Measurements from ENCODE around the gene TTLL11.

Gene TTLL11

DNA sequence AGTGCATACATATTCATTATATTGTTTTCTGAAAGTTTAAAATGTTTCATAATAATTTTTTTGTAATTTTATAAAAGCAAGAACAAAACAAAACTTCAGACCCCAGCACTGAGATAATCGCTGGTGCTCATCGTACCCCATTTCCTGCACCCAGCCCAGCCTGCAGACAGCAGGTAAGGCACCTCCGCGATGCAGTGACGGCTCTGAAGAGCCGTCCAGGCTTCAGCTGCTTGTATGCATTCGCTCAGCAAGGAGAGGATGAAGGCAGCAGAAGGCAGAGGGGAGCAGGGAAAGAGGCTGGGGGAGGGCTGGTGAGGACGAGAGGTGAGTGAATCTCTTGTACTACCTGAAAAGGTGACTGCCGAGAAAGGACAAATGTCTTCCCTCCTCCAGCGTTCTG is 153.5 kb downstream of the TTLL11 start:
- Histone ChIP-seq H3K4me2 (ENCODE audit: low read length) (no peak overlapping the region), H3K9ac (no peak overlapping the region), H3K27me3 (ENCODE audit: control insufficient read depth, insufficient read depth, low read length) (no peaks in the 10 kb centered on the region), H3K79me2 (no peaks in the 10 kb centered on the region), H3K27ac (no peak overlapping the region), H3K4me3 (ENCODE audit: low read depth, low read length) (no peak overlapping the region), H3K9me3 (ENCODE audit: control insufficient read depth, low read length) (no peaks in the 10 kb centered on the region), H2AFZ (no peak overlapping the region), H3K4me1 (peaks cover 3% of the 10 kb centered on the region), H3K36me3 (ENCODE audit: control insufficient read depth, insufficient read depth, low read length) (no peaks in the 10 kb centered on the region)
- TF ChIP-seq, protein P1, sequence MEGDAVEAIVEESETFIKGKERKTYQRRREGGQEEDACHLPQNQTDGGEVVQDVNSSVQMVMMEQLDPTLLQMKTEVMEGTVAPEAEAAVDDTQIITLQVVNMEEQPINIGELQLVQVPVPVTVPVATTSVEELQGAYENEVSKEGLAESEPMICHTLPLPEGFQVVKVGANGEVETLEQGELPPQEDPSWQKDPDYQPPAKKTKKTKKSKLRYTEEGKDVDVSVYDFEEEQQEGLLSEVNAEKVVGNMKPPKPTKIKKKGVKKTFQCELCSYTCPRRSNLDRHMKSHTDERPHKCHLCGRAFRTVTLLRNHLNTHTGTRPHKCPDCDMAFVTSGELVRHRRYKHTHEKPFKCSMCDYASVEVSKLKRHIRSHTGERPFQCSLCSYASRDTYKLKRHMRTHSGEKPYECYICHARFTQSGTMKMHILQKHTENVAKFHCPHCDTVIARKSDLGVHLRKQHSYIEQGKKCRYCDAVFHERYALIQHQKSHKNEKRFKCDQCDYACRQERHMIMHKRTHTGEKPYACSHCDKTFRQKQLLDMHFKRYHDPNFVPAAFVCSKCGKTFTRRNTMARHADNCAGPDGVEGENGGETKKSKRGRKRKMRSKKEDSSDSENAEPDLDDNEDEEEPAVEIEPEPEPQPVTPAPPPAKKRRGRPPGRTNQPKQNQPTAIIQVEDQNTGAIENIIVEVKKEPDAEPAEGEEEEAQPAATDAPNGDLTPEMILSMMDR (IDR thresholded peaks at IDR 0.05), result no peak

DNA sequence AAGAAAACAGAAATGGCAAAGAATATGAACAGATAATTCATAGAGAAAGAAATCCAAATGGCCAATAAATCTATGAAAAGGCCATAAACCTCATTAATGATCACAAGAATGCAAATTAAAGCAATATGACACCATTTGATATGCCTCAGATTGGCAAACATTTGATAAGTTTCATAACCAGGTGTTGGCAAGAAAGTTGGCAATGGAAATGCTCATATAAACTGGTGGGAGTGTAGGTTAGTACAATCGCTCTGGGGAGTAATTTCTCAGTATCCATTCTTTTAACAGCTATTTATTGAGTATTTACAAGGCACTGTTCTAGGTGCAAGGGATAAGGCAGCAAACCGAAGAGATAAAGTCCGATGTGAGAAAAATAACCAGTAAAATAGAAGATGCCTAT is 154.5 kb downstream of the TTLL11 start:
- Histone ChIP-seq H3K27ac (no peak overlapping the region), H3K4me3 (ENCODE audit: low read depth, low read length) (no peak overlapping the region), H3K27me3 (ENCODE audit: control insufficient read depth, insufficient read depth, low read length) (no peaks in the 10 kb centered on the region), H3K36me3 (ENCODE audit: control insufficient read depth, insufficient read depth, low read length) (no peaks in the 10 kb centered on the region), H2AFZ (no peak overlapping the region), H3K4me1 (peaks cover 3% of the 10 kb centered on the region), H3K9me3 (ENCODE audit: control insufficient read depth, low read length) (no peaks in the 10 kb centered on the region), H3K79me2 (no peaks in the 10 kb centered on the region), H3K4me2 (ENCODE audit: low read length) (no peak overlapping the region), H3K9ac (no peak overlapping the region)
- TF ChIP-seq, protein P1 (IDR thresholded peaks at IDR 0.05), result no peak

DNA sequence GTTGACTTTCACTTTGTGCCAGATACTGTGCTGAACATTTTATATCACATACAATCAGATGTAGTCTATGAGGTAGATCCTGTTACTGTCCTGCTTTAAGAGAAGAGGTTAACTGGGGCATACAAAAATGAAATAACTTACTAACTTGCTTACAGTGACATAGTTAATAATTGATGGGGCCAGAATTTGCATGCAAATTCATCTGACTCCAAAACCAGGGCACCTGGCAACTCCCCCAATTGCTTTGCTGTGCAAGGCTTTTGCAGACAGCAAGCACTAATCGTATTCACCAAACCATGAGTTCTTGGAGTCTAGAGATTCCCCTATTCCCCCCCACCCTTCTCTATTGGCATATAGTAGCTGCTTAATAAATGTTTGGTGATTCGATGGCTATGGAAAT is 155.9 kb downstream of the TTLL11 start:
- H3K79me2 ChIP-seq, result no peaks in the 10 kb centered on the region
- no peak overlapping the region for H2AFZ ChIP-seq
- H3K27me3 ChIP-seq (ENCODE audit: control insufficient read depth, insufficient read depth, low read length), result no peaks in the 10 kb centered on the region
- H3K36me3 ChIP-seq (ENCODE audit: control insufficient read depth, insufficient read depth, low read length), result no peaks in the 10 kb centered on the region
- H3K4me2 ChIP-seq (ENCODE audit: low read length), result no peak overlapping the region
- TF ChIP-seq, protein P1 (IDR thresholded peaks at IDR 0.05), result no peak
- no peaks in the 10 kb centered on the region for H3K4me1 ChIP-seq
- H3K9ac ChIP-seq, result no peak overlapping the region
- no peak overlapping the region for H3K27ac ChIP-seq
- no peaks in the 10 kb centered on the region for H3K9me3 ChIP-seq (ENCODE audit: control insufficient read depth, low read length)
- no peak overlapping the region for H3K4me3 ChIP-seq (ENCODE audit: low read depth, low read length)

DNA sequence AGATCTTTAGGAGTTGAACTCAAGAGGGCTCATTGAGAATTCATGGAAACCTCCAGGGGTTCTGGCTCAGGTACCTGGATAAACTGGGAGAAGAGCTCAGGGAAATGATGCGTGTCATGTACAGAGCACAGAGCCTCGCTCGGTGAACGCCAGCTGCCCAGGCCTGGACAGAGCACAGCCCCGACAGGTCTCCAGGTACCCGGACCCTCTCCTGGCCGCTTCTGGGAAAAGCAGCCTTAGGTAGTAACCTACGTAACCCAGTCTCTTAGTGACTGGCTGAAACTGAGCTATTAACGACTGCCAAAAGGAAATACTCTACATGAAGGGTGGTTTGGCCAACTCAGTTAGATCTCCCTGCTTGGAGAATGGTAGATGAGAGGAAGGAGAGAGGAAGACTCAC is 157.4 kb downstream of the TTLL11 start:
- Histone ChIP-seq H3K4me1 (no peaks in the 10 kb centered on the region), H3K79me2 (no peaks in the 10 kb centered on the region), H3K9ac (no peak overlapping the region), H3K36me3 (ENCODE audit: control insufficient read depth, insufficient read depth, low read length) (no peaks in the 10 kb centered on the region), H3K4me2 (ENCODE audit: low read length) (no peak overlapping the region), H3K4me3 (ENCODE audit: low read depth, low read length) (no peak overlapping the region), H3K27ac (no peak overlapping the region), H3K27me3 (ENCODE audit: control insufficient read depth, insufficient read depth, low read length) (no peaks in the 10 kb centered on the region), H3K9me3 (ENCODE audit: control insufficient read depth, low read length) (no peaks in the 10 kb centered on the region), H2AFZ (no peak overlapping the region)
- TF ChIP-seq, protein P1 (IDR thresholded peaks at IDR 0.05), result no peak

DNA sequence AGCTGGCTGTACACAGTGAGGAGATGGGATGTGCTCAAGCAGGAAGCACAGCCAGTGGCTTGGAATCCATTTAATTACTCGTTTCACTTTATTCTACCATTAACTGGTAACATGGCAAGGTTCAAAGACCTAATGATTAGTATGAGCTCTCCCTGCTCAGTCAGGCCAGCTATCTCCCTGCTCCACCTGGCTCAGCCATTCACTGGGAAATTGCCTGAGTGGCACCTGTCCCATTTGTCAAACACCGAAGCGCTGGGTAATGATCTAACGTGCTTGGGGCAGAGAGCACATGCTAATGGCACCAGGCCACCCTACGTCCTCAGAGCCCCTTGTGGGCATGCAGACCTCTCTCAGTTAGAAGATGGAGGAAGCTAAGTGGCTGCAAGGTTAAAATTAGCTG is 162.2 kb downstream of the TTLL11 start:
- no peak overlapping the region for H3K27ac ChIP-seq
- H3K36me3 ChIP-seq (ENCODE audit: control insufficient read depth, insufficient read depth, low read length), result no peaks in the 10 kb centered on the region

More for the DNA sequence above, 162.2 kb downstream of the TTLL11 start:
- no peak overlapping the region for H3K4me3 ChIP-seq (ENCODE audit: low read depth, low read length)
- no peaks in the 10 kb centered on the region for H3K9me3 ChIP-seq (ENCODE audit: control insufficient read depth, low read length)
- H3K27me3 ChIP-seq (ENCODE audit: control insufficient read depth, insufficient read depth, low read length), result no peaks in the 10 kb centered on the region
- H3K9ac ChIP-seq, result no peak overlapping the region
- TF ChIP-seq, protein P1 (IDR thresholded peaks at IDR 0.05), result no peak
- H2AFZ ChIP-seq, result no peak overlapping the region
- H3K4me2 ChIP-seq (ENCODE audit: low read length), result no peak overlapping the region
- H3K4me1 ChIP-seq, result no peaks in the 10 kb centered on the region
- H3K79me2 ChIP-seq, result no peaks in the 10 kb centered on the region
